Erythroblast (primary cell): Measurements from ENCODE around the gene ZNF536.
"Not testable (repeated sequence)": the region's sequence is repeated elsewhere in the genome, so short reads cannot be mapped to it uniquely, and the experiment has no call there.

Source experiments
- DNase-seq, 2 experiments: peaks; one replicate each; lab custom pipeline; 2025; lab: John Stamatoyannopoulos, UW
- GATA1 ChIP-seq: IDR thresholded peaks from 2 replicates; pipeline ENCODE4 v1.6.1; 2011; ENCODE audit warnings: low read depth, mild to moderate bottlenecking, control low read depth, low read length, moderate library complexity
- POLR2A ChIP-seq: IDR thresholded peaks from 2 replicates; pipeline ENCODE4 v1.6.1; 2011; ENCODE audit warnings: mild to moderate bottlenecking, low read length

The ZNF536 gene

DNA sequence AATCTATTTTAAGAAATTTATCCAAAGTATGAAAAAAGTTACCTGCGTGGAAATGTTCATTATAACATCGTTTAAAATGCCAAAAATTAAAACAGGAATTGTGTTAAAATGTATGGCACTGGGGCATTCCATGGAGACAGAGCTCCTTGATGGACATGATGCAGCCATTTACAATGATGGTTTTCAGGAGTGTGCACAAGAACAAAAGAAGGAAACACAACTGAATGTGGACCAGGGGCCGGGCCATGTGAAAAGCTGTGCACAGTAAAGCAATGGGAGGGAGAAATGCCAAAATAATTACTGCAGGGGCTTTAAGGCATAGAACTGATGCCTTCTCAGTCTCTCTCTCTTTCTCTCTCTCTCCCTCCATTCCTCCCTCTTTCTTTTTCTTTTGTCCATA, 115.0 kb downstream of the ZNF536 start:
- DNase-seq, result no peak
- no peak for TF ChIP-seq GATA1
- no peak for TF ChIP-seq POLR2A

DNA sequence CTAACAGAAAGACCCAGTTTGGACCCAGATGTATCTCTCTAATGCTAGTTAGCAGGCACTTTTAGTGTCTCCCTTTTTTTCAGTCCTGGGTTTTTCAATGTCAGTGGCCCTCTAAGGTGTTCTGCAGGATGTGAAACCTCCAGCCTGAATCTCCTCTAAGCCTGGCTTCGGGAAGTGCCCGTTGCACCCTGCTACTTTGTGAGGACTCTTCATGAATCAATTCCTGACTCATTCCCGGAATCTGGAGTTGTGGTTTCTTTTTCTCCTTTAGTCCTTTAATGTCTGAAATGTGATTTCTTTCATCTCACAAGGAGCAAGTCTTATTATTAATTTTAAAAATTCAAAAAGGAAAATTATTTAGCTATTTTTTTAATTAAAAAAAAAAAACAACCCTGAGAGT, 116.0 kb downstream of the ZNF536 start:
- no peak for DNase-seq
- TF ChIP-seq GATA1 (no peak), POLR2A (no peak)

DNA sequence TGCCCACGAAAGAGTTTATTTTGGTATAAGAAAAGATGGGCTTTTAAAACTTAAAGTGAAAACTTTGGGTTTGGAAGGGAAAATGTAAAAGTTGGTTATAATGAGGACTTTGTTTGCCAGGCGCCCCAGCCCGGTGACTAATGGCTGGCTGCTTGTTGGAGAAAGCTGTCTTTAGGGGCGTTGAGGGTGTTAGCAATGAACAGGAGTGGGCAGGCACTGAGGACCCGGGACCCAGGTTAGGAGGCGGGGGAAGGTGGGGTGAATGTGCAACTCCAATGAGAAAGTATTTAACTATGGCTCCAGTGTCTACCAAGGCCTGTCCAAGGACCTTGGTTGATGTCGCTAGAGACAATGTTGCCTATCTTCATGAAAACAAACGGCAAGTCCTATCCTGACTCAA, 118.6 kb downstream of the ZNF536 start:
- no peak for DNase-seq
- TF ChIP-seq POLR2A (no peak), GATA1 (no peak)

DNA sequence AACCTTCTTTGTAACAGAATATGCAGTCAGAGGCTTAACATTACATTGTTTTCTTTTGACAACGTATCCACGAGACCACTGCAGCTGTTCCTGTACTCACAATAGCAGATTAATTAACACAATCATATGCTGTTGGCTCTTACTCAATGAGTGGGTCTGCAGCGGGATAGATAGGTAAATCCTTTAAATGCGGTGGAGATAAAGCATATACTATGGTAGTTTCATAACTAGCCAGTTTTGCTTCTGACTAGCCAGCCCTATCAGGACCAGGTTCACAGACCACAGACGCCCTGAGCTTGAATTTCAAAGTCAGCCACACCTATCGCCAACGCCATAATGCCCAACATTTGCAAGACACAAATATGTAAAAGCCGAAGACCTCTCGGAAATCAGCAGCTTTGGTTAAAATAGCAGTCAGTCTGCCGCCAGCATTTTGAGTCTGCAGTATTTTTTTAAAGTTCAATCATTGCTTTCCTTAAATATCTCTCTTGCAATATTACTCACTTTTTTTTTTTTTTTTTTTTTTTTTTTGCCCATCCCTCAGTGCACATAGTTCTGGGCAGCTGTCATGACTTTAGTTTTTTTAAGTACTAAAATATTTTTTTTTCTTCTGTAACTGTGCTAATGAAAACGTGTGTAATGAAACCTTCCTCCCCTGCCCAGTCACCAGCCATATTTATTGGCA, 120.5 kb downstream of the ZNF536 start:
- TF ChIP-seq POLR2A, result no peak
- TF ChIP-seq GATA1, result no peak
- DNase-seq, result no peak

DNA sequence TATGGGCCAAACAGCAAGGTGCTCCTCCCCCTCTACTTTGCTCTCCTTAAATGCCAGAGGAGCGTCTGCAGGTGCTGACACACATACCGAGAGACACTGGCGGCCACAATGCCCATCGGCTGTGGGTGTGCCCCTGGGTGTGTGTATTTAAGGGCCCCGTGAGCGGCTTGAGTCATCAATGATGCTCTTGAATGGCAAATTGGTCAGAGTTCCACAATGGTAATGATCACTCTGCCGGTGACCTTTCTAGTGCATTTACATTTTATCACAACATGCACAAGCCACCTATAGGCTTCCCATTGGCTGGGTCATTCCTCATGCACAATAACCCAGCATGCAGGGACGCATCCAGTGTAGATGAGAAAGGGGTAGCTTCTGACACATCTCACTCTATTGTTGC, 124.8 kb downstream of the ZNF536 start:
- DNase-seq, result no peak

DNA sequence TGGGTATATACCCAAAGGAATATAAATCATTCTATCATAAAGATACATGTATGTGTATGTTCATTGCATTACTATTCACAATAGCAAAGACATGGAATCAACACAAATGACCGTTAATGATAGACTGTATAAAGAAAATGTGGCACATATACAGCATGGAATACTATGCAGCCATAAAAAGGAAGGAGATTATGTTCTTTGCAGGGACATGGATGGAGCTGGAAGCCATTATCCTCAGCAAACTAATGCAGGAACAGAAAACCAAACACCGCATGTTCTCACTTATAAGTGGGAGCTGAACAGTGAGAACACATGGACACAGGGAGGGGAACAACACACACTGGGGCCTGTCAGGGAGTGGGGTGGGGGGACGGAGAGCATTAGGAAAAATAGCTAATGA, 125.9 kb downstream of the ZNF536 start:
- DNase-seq, result not testable (repeated sequence)

More for the DNA sequence above, 124.8 kb downstream of the ZNF536 start:
- TF ChIP-seq POLR2A, result no peak
- TF ChIP-seq GATA1, result no peak

DNA sequence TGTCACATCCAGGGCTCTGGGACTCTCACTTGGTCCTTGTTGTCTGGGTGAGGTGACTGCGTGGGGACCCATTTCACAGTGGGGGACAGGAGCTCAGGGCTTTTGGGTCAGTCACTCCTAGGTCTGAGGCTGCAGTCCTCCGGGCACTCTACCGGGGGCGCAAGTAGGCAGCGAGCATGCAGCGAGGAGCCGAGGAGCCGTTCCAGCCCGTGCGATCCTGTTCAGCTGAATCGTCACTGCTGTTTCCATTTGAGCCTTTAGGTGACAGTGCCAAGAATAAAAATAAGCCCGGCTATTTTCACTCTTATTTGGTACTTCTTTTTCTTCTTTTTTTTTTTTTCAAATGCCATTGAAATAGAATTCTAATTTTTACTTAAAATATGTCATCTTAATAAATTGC, 126.5 kb downstream of the ZNF536 start:
- DNase-seq, result peak in 1 of 2 experiments; percentile 0
- no peak for TF ChIP-seq POLR2A

DNA sequence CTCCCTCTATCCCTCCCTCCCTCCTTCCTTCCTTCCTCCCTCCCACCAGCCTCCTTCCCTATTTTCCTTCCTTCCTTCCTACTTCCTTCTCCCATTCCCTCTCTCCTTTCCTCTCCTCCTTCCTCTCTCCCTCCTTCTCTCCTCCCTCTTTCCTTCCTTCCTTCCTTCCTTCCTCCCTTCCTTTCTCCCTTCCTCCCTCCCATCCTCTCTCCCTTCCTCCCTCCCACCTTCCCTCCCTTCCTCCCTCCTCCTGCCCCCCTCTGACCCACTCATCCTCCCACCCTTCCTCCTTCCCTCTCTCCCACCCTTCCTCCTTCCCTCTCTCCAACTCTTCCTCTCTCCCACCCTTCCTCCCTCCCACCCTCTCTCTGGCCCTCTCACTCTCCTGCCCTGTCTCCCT, 132.1 kb downstream of the ZNF536 start:
- TF ChIP-seq POLR2A, result no peak
- TF ChIP-seq GATA1, result no peak
- DNase-seq, result no peak

DNA sequence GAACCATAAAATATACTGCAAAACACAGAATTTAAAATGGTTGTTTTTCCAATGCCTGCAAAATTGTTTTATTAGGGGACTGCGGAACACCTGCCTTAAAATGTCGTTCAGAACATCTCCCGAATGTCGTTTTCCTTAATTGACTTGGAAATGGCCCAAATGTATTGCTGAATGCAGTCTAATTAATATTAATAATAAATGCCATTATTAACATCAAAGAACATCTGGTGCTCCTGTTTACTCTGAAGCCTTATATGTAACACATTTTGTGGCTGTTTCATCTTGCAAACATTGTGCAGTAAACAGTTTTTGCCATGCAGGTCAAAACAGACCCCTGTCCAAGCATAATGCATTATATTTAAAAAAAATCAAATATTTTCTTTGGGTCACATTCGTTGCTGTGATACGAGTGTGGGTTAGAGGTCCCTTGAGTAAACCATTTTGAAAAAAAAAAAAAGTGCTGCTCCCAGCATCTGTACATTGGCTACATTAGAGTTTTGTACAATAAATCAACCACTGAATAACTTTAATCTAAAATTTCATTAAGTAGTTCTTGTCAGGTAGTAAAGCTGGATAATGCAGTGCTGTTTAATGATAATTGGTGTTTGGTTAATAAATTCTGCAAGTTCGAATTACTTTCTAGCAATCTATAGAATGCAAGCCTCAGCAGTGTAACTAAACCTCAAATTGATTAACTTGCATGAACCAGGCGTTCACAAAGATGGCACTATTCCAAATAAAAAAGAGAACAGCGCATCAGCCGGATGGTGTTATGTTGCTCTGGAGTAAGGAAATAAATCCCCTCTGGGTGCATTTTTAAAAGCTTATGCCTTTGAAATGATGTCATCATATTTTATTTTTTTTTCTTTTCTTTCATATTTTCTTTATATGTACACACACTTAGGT, 140.2 kb downstream of the ZNF536 start:
- no peak for DNase-seq
- TF ChIP-seq POLR2A (no peak), GATA1 (no peak)

DNA sequence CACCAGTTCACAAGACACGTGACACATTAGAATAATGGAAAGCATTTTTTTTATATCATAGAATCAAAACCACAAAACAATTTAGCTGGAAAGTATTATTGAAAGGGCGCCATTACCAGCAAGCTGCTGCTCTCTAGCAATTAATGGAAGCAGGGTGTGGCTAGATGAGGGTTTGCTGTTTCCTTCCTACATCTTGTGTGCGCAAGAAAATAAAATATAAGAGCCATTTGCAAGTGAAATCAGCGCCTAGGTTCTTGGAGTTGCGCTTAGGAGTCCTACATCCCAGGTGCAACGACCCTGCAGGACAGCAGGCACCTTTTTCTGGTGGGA, 140.9 kb downstream of the ZNF536 start:
- no peak for DNase-seq
- TF ChIP-seq GATA1 (no peak), POLR2A (no peak)

DNA sequence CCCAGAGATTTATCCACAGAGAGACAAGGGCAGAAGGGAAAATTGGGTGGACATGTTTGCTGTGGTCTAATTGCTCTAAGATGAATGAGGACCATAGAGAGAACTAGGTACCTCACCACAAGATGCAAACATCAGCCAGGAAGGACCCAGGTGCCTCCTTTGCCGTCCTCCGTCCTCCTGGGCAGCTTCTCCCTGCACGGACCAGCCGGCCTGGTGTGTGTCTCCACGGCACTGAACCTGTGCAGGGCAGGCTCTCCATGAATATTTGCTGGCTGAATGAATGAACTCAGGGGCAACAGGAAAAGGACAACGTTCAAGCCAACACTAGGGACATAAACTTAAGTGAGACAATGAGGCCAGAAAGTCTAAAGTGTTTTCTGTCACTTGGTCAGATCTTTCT, 143.9 kb downstream of the ZNF536 start:
- TF ChIP-seq GATA1, result no peak
- no peak for TF ChIP-seq POLR2A
- no peak for DNase-seq

DNA sequence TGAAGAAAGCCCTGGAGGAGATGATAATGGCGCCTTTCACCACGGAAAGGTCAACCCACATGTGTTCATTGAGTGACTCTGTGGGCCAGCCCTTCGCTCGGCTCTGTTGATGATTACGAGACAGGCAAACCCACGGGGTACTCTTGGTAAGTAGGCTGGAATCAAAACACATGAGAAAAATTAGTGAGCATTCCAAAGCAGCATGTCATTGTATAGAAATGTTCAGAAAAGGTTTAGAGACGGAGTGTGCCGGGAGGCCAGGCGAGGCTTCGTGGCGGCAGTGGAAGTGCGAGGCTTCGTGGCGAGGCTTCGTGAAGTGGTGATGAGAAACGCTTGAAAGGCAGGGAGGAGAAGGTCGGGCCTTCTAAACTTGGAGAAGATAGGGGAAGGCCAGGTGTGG, 144.3 kb downstream of the ZNF536 start:
- no peak for TF ChIP-seq GATA1
- TF ChIP-seq POLR2A, result no peak
- no peak for DNase-seq

DNA sequence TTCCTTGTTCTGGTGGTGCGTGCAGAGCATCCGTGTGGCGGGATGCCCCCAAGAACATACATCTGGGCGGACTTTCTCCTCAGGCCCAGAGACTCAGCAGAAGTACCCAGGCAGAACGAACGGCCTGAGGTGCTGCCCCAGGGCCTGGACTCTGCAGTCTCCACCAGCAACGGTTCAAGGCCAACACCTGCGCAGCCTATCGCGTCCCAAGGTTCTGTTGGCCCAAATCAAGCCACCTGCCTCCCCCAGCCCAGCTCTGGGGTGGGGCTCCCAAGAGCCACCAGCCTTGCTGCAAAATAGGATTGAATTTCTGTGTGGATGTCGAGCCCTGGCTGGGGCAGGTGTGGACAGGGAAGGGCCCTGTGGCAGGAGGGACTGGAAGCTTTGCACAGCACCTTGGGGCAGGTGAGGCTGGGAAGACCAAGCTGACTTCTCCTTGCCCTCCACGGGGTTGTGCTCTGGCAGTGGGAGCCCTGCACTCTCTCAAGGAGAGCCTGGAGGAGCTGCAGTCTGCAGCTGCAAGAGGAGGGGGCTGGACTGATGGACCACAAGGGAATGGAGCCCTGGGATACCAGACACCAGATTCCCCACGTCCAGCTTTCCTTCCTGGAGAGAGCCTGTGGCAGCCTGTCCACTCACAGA, 146.9 kb downstream of the ZNF536 start:
- no peak for DNase-seq
- no peak for TF ChIP-seq POLR2A
- TF ChIP-seq GATA1, result no peak

DNA sequence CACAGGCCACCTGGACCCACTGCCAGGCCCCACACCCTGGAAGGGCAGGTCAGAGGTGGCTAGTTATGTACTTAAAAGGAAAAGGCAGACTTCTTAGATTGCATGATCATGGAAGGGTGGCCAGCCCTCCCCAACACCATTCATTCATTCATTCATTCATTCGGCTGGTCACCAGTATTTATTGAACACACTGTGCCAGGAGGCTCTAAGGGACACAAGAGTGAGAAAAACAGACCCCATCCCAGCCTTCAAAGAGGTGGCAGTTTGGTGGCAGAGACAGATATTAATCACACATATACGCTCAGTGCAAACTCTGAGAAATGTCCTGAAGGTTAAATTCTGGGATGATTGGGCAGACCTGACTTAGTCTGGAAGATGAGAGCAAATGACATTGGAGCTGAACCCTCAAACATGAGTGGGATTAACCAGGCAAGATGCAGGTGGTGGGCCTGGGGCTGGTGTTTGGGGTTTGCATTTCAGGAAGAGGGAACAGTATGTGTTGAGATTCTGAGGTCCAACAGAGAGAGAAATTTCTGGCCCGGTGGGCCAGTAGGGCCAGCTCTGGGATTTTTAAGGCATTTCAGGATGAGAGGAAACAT, 147.5 kb downstream of the ZNF536 start:
- no peak for TF ChIP-seq POLR2A
- no peak for TF ChIP-seq GATA1
- no peak for DNase-seq
